ENCODE measurements around the gene TRMT1. TPM values are rescaled to one million over a fixed set of nuclear protein-coding genes. Genes with fewer than 3 reads are reported as not detected.

Gene TRMT1
- total RNA-seq, 1 experiment from 2014 or later, result 49.1 TPM

GRCh38 chr19:13055213-13056051 lies 61.1 kb downstream of the TRMT1 start:
- DNase-seq (ENCODE audit: low spot score), result peak; percentile 87

Other genes starting within 250 kb of the TRMT1 start
- gene DNASE2, start 235.3 kb downstream of the TRMT1 start, total RNA-seq (2014; rRNA removed; shearing (Covaris generic)), result 61.3 and 74.4 TPM in 2 replicates
- not detected in 2 replicates for gene KLF1, start 229.5 kb downstream of the TRMT1 start, total RNA-seq (2014; rRNA removed; shearing (Covaris generic))
- gene GCDH, start 225.6 kb downstream of the TRMT1 start, total RNA-seq (2014; rRNA removed; shearing (Covaris generic)), result 25.0 and 25.8 TPM in 2 replicates
- gene SYCE2, start 197.4 kb downstream of the TRMT1 start, total RNA-seq (2014; rRNA removed; shearing (Covaris generic)), result 0.12 and 0.28 TPM in 2 replicates
- 98.2 and 99.1 TPM in 2 replicates for gene FARSA, start 183.0 kb downstream of the TRMT1 start, total RNA-seq (2014; rRNA removed; shearing (Covaris generic))
- 1,790 and 1,863 TPM in 2 replicates for gene CALR, start 178.1 kb downstream of the TRMT1 start, total RNA-seq (2014; rRNA removed; shearing (Covaris generic))
- gene RAD23A, start 170.9 kb downstream of the TRMT1 start, total RNA-seq (2014; rRNA removed; shearing (Covaris generic)), result 180 and 185 TPM in 2 replicates
- gene GADD45GIP1, start 159.5 kb downstream of the TRMT1 start, total RNA-seq (2014; rRNA removed; shearing (Covaris generic)), result 64.2 and 82.8 TPM in 2 replicates
- 0.10 and 0.36 TPM in 2 replicates for gene DAND5, start 147.2 kb downstream of the TRMT1 start, total RNA-seq (2014; rRNA removed; shearing (Covaris generic))
- gene NFIX, start 121.3 kb downstream of the TRMT1 start, total RNA-seq (2014; rRNA removed; shearing (Covaris generic)), result 17.0 and 25.7 TPM in 2 replicates
- gene LYL1, start 13.9 kb downstream of the TRMT1 start, total RNA-seq (2014; rRNA removed; shearing (Covaris generic)), result not detected in 2 replicates
- 85.9 and 101 TPM in 2 replicates for gene NACC1, start 1.5 kb upstream of the TRMT1 start, total RNA-seq (2014; rRNA removed; shearing (Covaris generic))
- 129 and 147 TPM in 2 replicates for gene STX10, start 33.6 kb upstream of the TRMT1 start, total RNA-seq (2014; rRNA removed; shearing (Covaris generic))
- 37.3 and 61.1 TPM in 2 replicates for gene IER2, start 33.7 kb upstream of the TRMT1 start, total RNA-seq (2014; rRNA removed; shearing (Covaris generic))